CD4-positive, alpha-beta T cell treated with Interleukin-15 for 1 hour (primary cell): ENCODE measurements around the gene PRMT9.

Source experiments
- DNase-seq: peaks from one replicate; pipeline ENCODE4 v3.0.0-alpha.2; 2020

Gene PRMT9

DNA sequence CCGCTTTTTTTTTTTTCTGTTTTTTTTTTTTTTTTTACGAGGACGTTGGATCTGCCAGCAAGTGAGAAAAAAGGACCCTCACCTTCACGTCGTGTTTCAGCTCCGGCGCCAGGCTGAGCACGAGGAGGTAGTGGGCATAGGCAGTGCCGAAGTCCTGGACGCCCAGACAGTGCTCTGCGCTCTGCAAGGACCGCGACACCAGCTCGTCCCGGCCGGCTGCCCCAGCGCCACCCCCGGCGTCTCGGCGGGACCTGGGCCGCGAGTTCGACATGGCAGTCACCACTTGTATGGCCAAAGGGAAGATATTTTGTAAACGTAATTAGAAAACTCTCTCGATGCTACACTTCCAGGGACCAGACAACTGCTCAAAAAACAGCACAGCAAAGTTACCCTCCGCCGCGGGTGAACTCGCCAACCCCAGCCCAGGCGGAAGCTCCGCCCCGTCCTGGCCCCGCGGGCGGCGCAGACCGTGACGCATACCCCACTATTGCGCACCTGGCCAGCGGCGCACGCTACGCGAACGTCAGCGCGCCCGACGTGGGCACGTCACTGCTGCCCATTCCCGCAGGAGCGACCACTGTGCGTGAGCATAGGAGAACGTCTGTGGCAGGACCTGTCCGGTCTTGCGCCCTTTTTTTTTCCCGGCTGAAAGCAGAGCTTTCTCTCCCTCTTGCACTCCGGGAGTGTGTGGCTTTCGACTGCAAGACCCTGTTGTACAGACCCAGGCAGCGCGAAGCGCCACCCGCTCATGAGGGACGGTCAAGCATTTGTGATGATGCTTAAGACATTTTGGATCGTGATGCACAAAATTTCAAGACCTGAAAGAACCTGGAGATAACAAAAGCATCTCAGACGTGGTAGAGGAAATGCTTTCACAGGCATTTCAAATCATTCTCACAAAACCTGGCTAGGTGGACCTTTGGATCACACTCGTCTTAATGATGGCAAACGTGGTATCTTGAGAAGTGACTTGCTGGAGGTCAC, at the start of gene PRMT9:
Gene PRMT9 (minus strand): TSS at position 447 of the 984 bp plus-strand sequence. CDS start 176 bp downstream, at position 271.
- peak; percentile 86 for DNase-seq

DNA sequence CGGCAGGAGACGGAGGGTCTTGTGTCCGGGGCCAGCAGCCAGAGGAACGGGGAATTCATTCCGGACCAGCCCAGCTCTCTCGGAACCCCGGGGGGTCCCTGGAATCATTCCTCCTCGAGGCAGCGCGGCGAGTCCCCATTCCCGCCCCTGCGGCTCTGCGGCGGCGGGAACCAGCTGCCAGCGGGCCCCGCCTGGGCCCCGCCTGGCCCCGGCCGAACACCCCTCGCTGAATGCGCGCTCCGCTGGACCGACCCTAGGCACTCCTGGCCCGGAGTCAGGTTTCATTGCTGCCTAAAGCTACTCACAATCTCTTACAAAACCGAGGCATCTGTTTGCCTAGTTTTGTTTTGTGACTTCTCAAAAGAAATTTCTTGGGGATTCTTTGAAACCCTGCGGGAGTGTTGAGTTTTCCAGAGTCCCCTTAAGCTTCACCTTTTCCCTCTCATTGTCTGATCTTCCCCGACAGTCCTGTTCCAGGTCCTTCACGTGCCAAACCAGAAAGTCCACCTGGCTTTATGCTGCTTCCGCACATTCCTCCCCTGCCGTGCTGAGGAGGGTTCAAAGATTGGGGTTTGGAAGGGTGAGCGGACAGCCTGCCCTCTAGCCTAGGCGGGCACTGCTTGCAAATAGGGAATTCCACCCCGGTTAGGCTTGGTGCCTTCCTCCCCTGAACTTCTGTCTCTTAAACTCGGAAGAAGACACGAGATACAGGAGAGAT, 48.7 kb upstream of the PRMT9 start:
- no peak for DNase-seq

GRCh38 chr4:147731580-147732517, 47.9 kb upstream of the PRMT9 start, which contains the start of gene ARHGAP10:
TSS of gene ARHGAP10 (plus strand) at chr4:147732088. CDS start at chr4:147732302, 214 bp downstream.
- DNase-seq: peak; percentile 64

DNA sequence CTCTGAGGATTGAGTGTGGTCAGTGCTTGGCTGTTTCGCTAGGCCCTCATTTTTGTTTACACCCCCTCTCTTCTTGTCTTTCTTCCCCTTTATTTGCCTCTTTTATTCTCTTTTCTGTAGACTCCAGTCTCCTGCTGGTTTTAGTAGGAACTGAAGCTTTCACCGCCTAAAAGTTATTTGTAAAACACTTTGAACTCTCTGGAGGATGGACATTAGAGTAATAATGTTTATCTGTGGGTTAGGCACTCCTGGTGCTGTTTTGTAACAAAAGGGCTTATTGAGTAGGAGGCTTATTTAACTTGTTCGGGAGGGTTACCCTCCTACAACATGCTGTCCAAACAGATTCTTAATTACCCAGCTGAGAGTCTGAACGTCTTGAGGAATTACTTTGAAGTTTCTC, 46.4 kb upstream of the PRMT9 start:
- no peak for DNase-seq

- DNase-seq: no peak
Measured at GRCh38 chr4:147727476-147728028, 43.6 kb upstream of the PRMT9 start.

DNA sequence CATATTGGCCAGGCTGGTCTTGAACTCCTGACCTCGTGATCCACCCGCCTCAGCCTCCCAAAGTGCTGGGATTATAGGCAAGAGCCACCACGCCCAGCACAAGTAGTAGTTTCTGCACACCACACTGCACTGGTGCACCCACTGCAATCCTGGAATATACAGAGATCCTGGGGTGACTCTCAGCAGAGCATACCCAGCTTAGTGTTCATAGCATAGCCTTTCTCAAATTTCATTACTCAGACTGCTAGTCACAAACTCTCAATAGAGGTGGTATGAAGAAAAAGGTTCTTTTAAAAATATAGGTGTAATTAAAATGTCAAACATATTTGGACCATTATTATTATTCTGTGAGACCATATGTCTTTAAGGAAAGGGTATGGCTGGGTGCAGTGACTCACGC, 41.7 kb upstream of the PRMT9 start:
- no peak for DNase-seq

- DNase-seq: no peak
Measured at GRCh38 chr4:147724468-147725201, 40.7 kb upstream of the PRMT9 start.

DNA sequence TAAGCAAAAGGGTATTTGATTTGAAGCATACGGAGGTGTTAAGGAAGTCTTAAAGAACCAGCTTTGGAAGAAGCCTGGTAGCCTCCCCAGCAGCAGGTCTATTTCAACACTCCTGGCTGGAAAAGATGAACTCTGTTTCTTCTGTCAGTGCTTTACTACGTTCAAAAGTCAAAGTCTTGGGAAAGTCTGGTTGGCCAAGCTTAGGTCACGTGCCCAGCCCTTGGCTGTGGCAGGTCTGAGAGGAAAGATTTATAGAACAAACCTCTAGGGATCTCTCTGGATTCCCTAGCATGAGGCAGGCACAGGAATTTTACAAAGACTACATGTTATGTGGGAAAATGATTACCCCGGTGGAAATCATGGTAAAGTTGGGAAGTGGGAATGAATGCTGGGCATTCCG, 39.4 kb upstream of the PRMT9 start:
- no peak for DNase-seq

GRCh38 chr4:147717878-147718277, 33.9 kb upstream of the PRMT9 start:
- no peak for DNase-seq

- no peak for DNase-seq
Measured at GRCh38 chr4:147714575-147715401, 30.8 kb upstream of the PRMT9 start.

GRCh38 chr4:147709999-147710398, 26.0 kb upstream of the PRMT9 start:
- no peak for DNase-seq

DNA sequence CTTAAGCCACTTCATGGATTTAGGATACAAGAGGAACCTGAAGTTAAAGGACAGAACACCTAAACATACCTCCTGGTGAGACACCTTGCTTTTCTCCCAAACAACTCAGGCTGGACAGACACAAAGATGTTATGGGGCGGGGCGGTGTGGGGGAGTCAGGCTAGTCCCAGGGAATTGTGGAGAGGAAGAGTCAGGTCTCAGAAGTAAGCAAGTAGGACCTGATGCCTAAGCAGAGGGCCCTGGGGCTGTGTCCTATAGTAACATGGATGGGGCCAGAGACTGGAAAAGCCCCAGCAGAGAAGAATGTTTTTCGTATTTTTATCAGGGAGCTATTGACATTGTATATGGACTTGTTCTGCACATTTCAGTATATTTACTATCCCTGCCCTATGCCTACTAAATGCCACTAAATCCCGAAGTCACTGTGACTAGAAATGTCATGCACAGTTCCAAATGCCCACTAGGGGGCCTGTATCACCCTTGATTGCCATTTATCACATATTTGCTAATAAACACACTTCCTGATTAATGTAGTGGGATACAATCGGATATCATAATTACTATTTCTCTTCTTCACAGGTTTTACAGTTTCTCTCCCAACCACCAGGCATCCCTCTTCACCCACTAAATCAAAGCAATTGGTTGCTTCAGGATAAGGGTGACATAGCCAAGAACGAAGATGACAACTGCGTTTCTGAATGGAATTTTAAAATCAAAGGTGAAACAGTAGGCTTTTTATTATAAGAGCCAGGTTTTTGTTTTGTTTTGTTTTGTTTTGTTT, 24.1 kb upstream of the PRMT9 start:
- peak; percentile 53 for DNase-seq

GRCh38 chr4:147704846-147705245, 20.9 kb upstream of the PRMT9 start:
- no peak for DNase-seq

DNA sequence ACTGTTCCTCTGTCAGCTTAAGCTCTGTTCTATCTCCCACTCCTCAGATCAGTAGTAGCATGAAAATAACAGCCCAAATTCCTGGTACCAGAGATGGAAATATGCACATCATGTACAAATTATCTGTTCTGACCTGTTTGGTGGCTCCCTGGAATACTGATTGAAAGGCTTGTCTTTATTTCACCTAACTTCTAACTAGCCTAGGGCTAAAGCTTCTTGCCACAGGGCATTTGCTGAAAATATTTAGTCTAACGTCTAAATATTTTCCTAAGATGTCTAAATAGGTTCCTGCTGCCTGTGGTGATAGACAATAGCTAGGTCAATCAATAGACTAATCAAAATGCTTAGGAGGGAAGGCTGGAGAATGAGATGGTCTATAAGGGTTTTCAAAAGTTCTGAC, 12.9 kb upstream of the PRMT9 start:
- DNase-seq: no peak

DNA sequence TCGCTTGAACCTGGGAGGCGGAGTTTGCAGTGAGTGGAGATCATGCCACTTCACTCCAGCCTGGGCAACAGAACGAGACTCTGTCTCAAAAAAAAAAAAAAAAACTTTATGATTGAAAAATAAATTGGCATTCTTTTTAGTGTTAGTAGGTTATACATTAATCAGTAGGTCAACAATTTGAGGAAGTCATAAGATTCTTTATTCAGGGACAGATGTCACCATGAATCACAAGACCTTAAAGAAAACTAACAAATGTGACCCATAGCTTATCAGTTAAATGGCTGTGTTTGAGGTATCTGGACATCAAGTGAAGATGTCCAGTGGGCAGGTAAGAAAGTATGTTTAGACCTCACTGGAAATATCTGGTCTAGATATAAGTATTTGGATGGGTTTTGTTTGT, 9.3 kb upstream of the PRMT9 start:
- no peak for DNase-seq

- no peak for DNase-seq
Measured at GRCh38 chr4:147691820-147692219, 7.9 kb upstream of the PRMT9 start.

- no peak for DNase-seq
Measured at GRCh38 chr4:147689067-147689466, 5.1 kb upstream of the PRMT9 start.

DNA sequence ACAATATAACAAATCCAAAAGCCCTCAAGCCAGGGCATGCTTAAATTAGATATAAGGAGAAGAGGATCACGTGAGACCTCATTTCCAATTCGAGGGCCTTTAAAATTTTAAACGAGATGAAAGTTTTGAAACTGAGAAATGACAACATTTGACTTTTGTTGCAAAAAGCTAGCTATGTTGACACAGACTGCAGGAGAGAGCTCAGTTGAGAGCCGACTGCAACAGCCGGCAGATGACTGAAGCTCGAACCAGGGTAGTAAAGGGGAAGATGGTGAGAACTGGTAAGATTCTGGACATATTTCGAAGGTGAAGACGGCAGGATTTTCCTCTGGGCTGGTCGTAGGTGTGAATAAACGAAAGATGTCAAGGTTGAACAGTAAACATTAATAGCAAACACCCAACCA, 773 bp downstream of the PRMT9 start:
- DNase-seq: no peak

- DNase-seq: no peak
Measured at GRCh38 chr4:147682755-147683154, 1.2 kb downstream of the PRMT9 start.
